ENCODE measurements around the gene RHBDF1. TPM values are rescaled to one million over a fixed set of nuclear protein-coding genes. Genes with fewer than 3 reads are reported as not detected.
A peak's percentile ranks its signal among the peaks of the same experiment; 100 is the strongest.

RHBDF1 gene
- total RNA-seq, 1 experiment from 2014 or later: 60.8 TPM

DNA sequence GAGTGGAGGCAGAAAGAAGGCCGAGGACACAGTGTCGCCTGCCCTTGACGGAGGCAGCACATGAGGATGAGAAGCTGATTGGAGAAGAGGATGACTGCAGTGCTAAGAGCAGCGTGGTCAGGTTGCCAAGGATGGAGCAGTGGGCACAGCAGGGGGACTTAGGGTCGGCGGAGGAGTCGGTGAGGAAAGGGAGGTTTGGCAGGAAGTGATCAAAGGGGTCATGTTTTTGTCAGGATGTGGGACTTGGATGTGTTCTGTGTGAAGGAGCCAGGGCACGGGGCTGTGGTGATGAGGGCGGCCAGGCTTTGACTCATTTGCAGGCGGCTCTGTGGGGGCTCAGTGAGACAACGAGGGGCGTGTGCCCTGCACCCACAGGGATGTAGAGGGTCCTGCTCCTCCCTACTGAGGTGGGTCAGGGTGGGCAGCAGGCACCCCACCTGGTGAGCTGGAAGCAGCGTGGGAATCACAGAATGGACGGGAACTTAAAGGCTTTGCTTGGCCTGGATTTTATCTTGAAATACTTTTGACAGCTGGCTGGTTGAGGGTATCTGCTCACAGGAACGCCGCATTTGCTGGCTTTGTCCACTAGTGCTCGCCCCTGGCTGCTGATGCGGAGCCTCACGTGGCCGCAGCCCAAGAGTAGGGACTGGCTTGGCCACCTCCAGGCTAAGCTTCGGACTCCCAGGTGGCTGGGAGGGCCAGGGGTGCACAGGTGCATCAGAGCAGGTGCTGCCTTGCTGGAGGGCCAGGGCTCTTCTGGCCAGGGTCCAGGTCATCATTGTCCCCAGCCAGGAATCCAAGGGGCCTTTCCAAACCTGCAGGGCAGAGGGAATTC is 11.6 kb upstream of the RHBDF1 start (continued):
- TF ChIP-seq SMAD3 (CRISPR knock-in tag; IDR thresholded peaks at IDR 0.05; ENCODE audit: borderline replicate concordance) (no peak), NFE2L1 (CRISPR knock-in tag; IDR thresholded peaks at IDR 0.05) (no peak), EMX1 (CRISPR knock-in tag; IDR thresholded peaks at IDR 0.05) (no peak), TEAD1 (CRISPR knock-in tag; IDR thresholded peaks at IDR 0.05) (no peak)
- TF ChIP-seq, protein P1, sequence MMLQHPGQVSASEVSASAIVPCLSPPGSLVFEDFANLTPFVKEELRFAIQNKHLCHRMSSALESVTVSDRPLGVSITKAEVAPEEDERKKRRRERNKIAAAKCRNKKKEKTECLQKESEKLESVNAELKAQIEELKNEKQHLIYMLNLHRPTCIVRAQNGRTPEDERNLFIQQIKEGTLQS (CRISPR knock-in tag; conservative IDR thresholded peaks at IDR 0.05): no peak
- TF ChIP-seq, protein P2, sequence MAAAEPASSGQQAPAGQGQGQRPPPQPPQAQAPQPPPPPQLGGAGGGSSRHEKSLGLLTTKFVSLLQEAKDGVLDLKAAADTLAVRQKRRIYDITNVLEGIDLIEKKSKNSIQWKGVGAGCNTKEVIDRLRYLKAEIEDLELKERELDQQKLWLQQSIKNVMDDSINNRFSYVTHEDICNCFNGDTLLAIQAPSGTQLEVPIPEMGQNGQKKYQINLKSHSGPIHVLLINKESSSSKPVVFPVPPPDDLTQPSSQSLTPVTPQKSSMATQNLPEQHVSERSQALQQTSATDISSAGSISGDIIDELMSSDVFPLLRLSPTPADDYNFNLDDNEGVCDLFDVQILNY (CRISPR knock-in tag; IDR thresholded peaks at IDR 0.05): no peak

- no peaks in the 10 kb centered on the region for H3K27me3 Mint-ChIP-seq (ENCODE audit: low read depth)
- POLR2A ChIA-PET: interaction anchor here (1.2 kb wide), 1 partner anchor 11 kb away, joined by 3 read pairs; no protein-coding TSS in a partner anchor
- H3K27ac Mint-ChIP-seq: no peak overlapping the region
- peaks cover 13% of the 10 kb centered on the region for H3K36me3 Mint-ChIP-seq
- ATAC-seq (no peak), DNase-seq (ENCODE audit: low spot score) (no peak)
- H3K4me1 Mint-ChIP-seq: peaks cover 18% of the 10 kb centered on the region
- no peaks in the 10 kb centered on the region for H3K9me3 Mint-ChIP-seq
- H3K4me3 Mint-ChIP-seq: no peak overlapping the region
- no peak for TF ChIP-seq CREM (CRISPR knock-in tag; IDR thresholded peaks at IDR 0.05)
- CTCF ChIA-PET: interaction anchor here (0.8 to 8.2 kb wide), 4 partner anchors 8 to 300 kb away, joined by 3 to 63 read pairs (median 18); no protein-coding TSS in a partner anchor
These were observed 10.7 kb upstream of the RHBDF1 start for GRCh38 chr16:83060-83603.

DNA sequence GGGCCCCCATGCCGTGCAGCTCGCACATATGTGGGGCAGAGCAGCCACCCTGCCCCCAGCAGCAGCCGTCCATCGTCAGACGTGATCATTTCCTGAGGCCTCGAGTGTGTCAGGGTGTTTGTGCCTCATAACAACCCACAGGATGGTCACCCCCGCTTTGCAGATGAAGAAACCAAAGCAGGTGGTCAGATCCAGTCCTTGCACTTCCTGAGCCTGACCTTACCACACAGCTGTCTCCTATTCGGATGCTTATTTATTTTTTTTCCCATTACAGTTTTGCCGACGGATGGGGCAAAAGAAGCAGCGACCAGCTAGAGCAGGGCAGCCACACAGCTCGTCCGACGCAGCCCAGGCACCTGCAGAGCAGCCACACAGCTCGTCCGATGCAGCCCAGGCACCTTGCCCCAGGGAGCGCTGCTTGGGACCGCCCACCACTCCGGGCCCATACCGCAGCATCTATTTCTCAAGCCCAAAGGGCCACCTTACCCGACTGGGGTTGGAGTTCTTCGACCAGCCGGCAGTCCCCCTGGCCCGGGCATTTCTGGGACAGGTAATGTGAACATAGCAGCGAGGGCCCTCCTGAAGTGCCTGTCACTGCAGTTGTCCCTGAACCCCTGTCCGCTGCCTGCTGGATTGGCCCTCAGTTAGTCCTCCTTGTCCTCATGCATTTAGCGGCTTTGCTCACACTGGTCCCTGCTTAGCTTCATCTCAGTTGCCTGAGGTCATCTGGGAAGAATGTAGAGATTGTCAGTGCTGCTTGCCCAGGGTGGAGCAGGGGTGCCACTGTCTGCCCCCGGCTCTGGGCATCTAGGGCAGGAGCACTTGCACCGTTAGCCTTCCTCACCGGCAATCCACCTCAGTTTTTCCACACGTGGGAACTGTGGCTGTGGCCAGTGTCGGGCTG is 7.0 kb upstream of the RHBDF1 start:
- POLR2A ChIA-PET: interaction anchor here (0.6 to 0.7 kb wide), 2 partner anchors 14 to 60 kb away, joined by 3 to 4 read pairs; no protein-coding TSS in a partner anchor
- H3K27ac Mint-ChIP-seq: no peak overlapping the region

More for the DNA sequence above, 7.0 kb upstream of the RHBDF1 start:
- no peak for ATAC-seq
- CTCF ChIA-PET: interaction anchor here (1.5 to 3.9 kb wide), 4 partner anchors 14 to 28 kb away, joined by 5 to 49 read pairs (median 29); partner anchors contain the start of genes POLR3K and SNRNP25
- DNase-seq (ENCODE audit: low spot score): no peak
- no peaks in the 10 kb centered on the region; the same call in 1 of the 2 replicates for H3K27me3 Mint-ChIP-seq (ENCODE audit: low read depth)
- peaks cover 45% of the 10 kb centered on the region for H3K4me1 Mint-ChIP-seq
- peaks cover 6% of the 10 kb centered on the region for H3K36me3 Mint-ChIP-seq
- no peaks in the 10 kb centered on the region for H3K9me3 Mint-ChIP-seq
- H3K4me3 Mint-ChIP-seq: peak overlapping the region; percentile 82
- no peak for TF ChIP-seq ZNF138 (CRISPR knock-in tag; conservative IDR thresholded peaks at IDR 0.05)
- no peak for TF ChIP-seq FOXJ3 (CRISPR knock-in tag; IDR thresholded peaks at IDR 0.05; ENCODE audit: borderline replicate concordance)
- TF ChIP-seq, protein P3, sequence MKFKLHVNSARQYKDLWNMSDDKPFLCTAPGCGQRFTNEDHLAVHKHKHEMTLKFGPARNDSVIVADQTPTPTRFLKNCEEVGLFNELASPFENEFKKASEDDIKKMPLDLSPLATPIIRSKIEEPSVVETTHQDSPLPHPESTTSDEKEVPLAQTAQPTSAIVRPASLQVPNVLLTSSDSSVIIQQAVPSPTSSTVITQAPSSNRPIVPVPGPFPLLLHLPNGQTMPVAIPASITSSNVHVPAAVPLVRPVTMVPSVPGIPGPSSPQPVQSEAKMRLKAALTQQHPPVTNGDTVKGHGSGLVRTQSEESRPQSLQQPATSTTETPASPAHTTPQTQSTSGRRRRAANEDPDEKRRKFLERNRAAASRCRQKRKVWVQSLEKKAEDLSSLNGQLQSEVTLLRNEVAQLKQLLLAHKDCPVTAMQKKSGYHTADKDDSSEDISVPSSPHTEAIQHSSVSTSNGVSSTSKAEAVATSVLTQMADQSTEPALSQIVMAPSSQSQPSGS (CRISPR knock-in tag; IDR thresholded peaks at IDR 0.05; ENCODE audit: borderline replicate concordance, low read depth): no peak
- TF ChIP-seq ERG (CRISPR knock-in tag; IDR thresholded peaks at IDR 0.05): no peak
- TF ChIP-seq ZNF423 (CRISPR knock-in tag; IDR thresholded peaks at IDR 0.05): no peak
- no peak for TF ChIP-seq JAZF1 (CRISPR knock-in tag; IDR thresholded peaks at IDR 0.05)
- no peak for TF ChIP-seq ATF1 (CRISPR knock-in tag; IDR thresholded peaks at IDR 0.05)
- TF ChIP-seq NR2C2 (CRISPR knock-in tag; IDR thresholded peaks at IDR 0.05): no peak
- no peak for TF ChIP-seq ETV6 (CRISPR knock-in tag; IDR thresholded peaks at IDR 0.05)
- no peak for TF ChIP-seq NR3C1 (CRISPR knock-in tag; conservative IDR thresholded peaks at IDR 0.05; ENCODE audit: low read depth)
- no peak for TF ChIP-seq OVOL2 (CRISPR knock-in tag; IDR thresholded peaks at IDR 0.05; ENCODE audit: borderline replicate concordance)
- no peak for TF ChIP-seq SMAD4 (CRISPR knock-in tag; IDR thresholded peaks at IDR 0.05)
- no peak for TF ChIP-seq ZNF232 (CRISPR knock-in tag; IDR thresholded peaks at IDR 0.05)
- no peak for TF ChIP-seq MYBL2 (CRISPR knock-in tag; IDR thresholded peaks at IDR 0.05)
- TF ChIP-seq, protein P4, sequence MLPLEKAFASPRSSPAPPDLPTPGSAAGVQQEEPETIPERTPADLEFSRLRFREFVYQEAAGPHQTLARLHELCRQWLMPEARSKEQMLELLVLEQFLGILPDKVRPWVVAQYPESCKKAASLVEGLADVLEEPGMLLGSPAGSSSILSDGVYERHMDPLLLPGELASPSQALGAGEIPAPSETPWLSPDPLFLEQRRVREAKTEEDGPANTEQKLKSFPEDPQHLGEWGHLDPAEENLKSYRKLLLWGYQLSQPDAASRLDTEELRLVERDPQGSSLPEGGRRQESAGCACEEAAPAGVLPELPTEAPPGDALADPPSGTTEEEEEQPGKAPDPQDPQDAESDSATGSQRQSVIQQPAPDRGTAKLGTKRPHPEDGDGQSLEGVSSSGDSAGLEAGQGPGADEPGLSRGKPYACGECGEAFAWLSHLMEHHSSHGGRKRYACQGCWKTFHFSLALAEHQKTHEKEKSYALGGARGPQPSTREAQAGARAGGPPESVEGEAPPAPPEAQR (CRISPR knock-in tag; IDR thresholded peaks at IDR 0.05): no peak

Data from WTC11 (cell line).